T-helper 2 cell (primary cell): ENCODE measurements around the gene GRHL3.
A peak's percentile ranks its signal among the peaks of the same experiment; 100 is the strongest.
"Not testable (repeated sequence)": the region's sequence is repeated elsewhere in the genome, so short reads cannot be mapped to it uniquely, and the experiment has no call there.

Experiments
- DNase-seq, 5 experiments: peaks; one replicate each; pipeline versions ENCODE4 v3.0.0 to v3.0.0-alpha.2; 2012 to 2022
- total RNA-seq, 2 donors: gene quantifications; one replicate each; lab custom pipeline; 2026; lab: John Stamatoyannopoulos, UW

GRHL3 gene
- total RNA-seq = 0 to 0.13 reads per million in 2 donors

DNA sequence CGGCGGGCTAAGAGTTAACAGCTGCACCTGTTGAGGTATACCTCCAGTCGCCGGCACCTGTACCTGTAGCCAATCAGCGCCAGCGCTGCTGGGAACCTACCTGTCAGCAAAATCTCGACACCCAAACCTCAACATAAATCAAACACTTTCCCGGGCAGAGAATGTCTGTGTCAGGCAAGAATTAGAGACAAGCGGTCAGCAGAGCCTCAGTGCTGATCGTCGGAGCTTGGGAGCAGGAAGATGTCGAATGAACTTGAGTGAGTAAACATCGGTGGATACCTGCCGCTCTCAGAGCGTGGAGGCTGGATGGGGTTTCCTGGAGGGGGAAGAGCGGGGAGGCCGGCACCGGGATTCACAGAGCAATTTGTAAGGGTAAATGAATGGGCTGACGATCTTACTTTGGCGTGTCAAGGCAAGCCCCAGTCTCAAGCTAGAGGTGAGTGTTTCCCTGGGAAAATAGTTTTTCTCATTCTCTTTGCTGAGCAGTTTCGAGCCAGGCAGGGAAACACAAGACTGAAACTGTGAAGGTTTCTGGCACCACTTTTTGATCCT lies at the start of gene GRHL3:
Gene GRHL3 (plus strand): TSS at position 46 of the 552 bp plus-strand sequence. CDS start 195 bp downstream, at position 241.
- no peak for DNase-seq

DNA sequence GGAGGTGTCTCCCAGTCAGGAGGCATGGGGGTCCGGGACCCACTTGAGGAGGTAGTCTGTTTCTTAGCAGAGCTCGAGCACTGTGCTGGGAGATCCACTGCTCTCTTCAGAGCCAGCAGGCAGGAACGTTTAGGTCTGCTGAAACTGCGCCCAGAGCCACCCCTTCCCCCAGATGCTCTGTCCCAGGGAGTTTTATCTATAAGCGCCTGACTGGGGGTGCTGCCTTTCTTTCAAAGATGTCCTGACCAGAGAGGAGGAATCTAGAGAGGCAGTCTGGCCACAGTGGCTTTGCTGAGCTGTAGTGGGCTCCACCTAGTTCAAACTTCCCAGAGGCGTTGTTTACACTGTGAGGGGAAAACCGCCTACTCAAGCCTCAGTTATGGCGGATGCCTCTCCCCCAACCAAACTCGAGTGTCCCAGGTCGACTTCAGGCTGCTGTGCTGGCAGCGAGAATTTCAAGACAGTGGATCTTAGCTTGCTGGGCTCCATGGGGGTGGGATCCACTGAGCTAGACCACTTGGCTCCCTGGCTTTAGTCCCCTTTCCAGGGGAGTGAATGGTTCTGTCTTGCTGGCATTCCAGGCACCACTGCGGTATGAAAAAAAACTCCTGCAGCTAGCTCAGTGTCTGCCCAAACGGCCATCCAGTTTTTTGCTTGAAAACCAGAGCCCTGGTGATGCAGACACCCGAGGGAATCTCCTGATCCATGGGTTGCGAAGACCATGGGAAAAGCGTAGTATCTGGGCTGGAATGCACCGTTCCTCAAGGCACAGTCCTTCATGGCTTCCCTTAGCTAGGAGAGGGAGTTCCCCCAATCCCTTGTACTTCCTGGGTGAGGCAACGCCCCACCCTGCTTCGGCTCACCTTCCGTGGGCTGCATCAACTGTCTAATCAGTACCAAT lies 44.7 kb upstream of the GRHL3 start:
- not testable (repeated sequence) for DNase-seq

DNA sequence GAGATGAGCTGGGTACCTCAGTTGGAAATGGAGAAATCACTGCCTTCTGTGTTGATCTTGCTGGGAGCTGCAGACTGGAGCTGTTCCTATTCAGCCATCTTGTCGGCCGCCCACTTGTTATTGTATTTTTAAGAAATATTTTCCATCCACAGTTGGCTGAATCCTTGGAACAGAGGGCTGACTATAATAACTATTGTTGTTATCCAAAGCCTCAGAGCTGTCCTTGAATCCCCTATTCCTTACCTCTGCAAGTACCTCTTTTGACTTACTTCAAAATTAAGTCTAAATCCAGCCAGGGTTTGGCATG lies 44.1 kb upstream of the GRHL3 start:
- DNase-seq = no peak

DNA sequence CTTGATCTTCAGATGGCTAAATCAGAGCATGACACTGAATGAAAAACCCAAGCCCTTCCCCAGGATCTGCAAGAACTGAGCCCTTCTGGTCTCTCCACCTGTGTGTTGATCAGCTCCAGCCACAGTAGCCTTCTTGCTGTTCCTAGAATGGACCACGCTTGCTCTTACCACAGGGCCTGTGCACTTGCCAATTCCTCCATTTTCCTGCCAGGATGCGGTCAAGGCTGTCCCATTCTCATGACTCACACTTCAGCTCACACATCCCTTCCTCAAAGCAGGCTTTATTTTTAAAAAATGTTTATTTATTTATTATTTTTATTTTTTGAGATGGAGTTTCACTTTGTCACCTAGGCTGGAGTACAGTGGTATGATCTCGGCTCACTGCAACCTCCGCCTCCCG lies 43.6 kb upstream of the GRHL3 start:
- no peak for DNase-seq

DNA sequence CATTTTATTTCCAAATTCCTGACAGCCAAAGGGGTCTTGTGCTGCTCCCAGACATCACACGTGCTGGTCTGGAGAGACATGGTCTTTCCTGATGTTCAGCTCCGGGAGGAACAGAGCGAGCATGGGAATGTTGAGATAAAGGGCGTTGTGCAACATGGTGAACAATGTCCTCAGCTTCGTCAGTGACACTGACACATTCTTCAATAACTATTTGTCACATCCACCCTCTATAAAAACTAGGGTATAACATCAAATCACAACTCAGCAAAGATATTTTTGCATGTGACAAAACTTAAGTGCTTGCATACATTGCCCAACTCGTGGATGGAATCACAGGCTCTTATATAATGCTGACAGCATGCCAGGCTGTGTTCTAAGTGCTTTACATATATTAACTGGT lies 42.4 kb upstream of the GRHL3 start:
- DNase-seq = no peak

DNA sequence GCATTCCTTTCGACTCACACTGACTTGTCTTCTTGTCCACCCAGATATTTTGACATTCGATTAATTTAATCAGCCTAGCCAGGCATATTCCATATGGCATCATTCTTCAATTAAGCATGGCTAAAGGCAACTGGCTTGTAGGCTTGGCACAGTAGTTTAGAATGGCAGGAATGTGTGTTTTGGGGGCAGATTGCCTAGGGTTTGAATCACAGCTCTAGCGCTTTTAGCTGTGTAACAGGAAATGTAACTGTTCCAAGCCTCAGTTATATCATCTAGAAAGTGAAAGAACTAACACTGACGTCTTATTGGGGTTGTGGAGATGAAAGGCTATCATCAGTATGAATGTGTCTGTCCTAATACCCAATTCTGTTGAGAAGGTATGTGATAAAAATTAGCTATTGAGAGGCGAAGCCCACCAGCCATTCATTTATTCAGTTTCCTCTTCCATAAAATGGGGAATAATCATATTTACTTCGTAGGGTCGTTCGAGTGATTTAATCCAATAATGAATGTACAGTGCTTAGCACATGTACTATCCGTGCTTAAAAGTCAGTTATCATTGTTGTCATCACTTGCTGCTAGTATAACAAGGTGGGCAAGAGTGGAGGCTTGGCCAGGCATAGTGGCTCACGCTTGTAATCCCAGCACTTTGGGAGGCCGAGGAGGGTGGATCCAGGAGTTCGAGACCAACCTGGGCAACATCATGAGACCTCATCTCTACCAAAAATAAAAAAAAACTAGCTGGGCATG lies 41.6 kb upstream of the GRHL3 start:
- peak in 1 of 5 experiments; percentile 75 for DNase-seq

DNA sequence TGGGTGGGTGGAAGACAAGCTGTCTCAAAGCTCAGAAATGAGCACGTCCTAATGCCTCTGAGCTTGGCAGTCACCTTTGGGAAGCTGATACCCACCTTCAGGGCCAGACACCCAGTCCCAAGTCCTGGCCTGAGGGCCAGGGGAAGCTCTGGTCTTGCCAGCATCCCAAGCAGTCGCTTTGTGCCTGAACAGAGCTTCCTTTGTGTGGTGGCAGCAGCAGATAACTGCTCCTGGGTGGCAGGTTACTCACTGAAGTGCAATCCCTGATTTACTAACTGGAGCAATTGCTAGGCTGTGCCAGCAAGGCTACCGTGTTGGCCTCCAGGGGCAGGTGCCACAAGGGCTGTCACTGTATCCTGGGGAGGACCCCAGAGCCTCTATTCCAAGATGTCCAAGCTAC lies 40.4 kb upstream of the GRHL3 start:
- DNase-seq = no peak

DNA sequence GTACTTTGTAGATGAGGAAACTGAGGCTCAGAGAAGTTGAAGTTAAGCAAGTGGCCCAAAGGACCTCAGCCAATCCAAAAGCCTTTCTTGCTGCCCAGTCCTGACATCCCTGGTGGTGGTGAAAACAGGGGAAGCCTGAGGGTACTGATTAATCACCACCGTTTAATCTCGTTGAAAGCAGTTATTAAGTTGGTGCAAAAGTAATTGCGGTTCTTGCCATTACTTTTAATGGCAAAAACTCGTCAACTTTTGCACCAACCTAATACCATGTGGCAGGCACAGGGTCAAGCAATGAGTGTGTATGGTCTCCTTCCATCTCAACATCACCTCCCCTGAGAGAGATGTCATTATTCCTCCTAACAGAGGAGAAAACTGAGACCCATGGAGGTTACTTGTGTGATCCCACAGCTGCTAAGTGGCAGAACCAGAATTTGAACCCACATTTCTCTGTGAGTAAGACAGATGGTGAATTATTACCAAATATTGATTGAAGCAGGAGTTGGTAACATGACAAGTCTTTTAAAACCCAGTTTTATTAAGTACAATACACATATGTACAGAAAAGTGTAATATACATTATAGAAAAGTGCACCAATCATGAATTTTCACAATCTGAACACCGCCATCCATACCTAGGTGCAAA lies 39.4 kb upstream of the GRHL3 start:
- no peak for DNase-seq

DNA sequence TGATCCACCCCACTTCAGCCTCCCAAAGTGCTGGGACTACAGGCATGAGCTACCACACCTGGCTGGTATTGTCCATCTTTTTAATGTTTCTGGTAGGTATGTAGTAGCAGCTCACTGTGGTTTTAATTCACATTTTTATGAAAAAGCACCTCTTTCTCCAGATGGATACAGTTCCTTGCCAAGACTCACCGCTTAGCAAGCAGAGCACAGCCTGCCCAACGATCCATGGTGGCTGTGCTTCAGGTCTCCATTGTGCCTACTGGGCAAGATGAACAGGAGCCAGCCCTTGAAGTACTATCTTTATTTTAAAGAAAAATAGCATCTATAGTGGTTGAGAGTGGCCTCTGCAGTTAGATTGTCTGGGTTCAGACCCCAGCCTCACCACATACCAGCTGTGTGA lies 37.6 kb upstream of the GRHL3 start:
- DNase-seq = no peak

DNA sequence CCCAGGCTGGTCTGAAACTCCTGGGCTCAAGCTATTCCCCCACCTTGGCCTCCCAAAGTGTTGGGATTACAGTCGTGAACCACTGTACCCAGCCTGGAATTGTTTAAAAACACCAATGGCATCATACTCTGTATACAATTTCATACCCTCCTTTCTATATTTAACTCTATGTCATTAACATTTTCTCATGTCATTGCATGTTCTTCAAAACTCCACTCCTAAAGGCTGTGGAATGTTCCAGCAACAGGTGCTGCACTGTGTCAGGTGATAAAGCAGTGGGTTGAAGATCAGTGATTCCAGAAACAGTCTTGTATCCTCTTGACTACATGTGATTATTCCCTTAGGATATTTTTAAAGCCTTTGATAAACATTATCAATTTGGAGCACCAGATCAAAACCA lies 36.7 kb upstream of the GRHL3 start:
- no peak for DNase-seq

DNA sequence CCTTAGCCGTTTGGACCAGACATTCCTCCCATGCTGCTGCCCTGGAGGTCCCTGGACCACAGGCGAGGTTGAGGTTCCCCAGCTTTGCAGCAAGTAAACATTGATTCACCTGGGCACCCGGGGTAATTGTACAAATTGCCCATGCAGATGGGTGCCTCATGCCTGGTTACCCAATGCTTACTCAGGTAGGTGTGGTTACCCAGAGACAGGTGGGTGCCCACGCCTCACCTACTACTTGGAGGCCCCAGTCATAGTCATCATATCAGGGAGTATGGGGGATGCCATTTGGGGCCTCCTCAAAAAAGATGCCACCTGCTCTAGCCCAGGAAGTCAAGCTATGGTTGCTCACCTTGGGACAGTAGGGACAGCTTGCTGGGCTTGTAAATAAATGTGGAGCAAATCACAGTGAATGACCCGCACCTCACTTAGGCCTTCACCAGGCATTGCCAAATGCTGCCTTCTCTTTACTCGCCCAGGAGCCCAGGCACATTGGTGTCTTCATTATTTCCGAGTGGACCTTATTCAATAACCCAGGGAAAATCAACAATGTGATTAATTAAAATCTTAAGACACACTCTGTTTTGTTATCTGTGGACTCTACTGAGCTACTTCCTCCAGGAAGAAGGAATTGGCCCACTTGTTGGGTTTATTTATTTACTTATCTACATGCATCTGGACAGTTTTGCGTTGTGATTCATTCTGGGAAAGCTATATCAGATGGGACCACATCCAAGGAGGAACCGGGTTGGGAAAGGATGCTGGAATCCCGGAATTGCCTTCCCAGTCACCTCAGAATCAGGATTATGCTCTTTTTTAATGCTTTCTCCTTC lies 35.6 kb upstream of the GRHL3 start:
- no peak for DNase-seq

DNA sequence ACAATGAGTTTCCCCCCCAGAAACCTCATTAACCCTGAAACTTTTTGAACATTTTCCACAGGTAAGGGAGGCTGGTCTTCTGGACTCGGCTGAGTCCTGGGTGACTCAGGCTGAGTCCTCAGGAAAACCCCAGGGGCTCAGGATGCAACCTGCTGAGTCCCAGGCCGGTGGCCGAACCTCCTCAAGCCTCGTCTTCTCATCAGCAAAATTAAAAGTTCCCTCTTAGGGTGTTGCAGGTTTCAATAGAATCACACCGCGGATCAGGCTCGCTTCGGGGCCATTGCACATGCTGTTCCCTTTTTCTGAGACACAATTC lies 35.0 kb upstream of the GRHL3 start:
- no peak for DNase-seq

DNA sequence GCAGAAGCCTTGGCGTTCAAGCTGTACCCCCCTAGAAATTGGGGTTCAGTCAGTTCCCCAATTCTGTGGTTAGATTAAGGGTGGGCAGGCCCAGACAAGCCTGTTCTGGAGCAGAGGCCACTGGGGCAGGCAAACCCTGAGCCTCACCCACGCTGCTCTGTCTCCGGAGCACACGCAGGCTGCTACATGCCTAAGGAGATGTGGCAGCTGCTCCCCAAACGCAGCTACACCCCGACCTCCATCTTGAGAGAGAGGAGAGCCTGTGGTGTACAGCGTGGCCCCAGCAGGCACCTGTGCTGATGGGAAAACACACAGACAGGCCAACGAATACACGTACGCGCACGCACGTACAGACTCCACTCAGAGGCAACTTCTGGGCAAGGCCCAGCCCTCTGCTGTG lies 33.9 kb upstream of the GRHL3 start:
- DNase-seq = no peak

DNA sequence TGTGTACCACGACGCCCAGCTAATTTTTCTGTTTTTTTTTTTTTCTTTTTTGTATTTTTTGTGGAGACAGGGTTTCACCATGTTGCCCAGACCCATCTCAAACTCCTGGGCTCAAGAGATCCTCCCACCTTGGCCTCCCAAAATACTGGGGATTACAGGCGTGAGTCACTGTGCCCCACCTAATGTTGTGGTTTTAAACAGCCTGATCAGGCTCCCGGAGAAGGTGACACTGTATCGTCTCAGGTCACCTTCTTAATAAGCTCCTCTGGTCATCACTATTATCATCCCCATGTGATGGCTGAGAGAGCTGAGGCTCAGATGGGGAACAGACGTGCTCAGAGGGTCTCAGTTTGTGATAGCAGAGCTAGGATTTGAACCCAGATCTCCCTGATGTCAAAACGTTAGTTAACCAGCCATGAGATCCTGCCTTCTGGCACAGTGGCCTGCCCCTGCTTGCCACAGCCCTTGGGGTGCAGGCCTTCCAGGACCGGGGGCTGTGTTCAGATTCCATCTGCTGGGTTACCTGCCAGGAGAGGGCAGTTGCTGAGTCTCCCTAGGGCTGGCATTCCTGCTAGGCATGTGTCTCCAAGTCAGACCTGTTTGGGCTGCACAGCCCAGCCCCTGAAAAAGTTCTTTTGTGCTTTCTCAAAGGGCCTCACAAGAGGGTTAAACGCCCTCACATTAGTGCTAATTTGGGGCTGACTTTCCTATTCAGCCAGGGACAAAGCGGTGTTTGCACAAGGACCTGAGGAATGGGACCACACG lies 32.7 kb upstream of the GRHL3 start:
- no peak for DNase-seq

DNA sequence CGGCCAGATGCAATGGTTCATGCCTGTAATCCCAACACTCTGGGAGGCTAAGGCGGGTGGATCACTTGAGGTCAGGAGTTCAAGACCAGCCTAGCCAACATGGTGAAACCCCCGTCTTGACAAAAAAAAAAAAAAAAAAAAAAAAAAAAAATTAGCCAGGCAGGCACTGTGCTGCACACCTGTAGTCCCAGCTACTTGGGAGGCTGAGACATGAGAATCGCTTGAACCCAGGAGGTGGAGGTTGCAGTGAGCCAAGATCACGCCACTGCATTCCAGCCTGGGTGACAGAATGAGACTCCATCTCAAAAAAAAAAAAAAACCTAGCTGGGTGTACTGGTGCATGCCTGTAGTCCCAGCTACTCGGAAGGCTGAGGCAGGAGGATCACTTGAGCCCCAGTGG lies 31.4 kb upstream of the GRHL3 start:
- DNase-seq = not testable (repeated sequence)

DNA sequence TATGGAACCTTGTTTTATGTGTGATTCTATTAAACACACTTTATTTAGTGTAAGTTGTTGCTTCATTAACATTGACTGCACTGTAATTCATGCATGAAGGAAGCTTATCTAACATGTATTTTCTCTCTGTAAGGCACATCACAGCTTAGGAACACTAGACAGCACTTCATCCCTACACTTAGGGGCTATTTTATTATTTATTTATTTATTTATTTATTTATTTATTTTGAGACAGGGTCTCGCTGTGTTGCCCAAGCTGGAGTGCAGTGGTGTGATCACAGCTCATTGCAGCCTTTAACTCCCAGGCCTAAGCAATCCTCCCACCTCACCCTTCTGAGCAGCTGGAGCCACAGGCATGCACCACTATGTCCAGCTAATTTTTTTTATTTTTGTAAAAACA lies 30.7 kb upstream of the GRHL3 start:
- DNase-seq = no peak

DNA sequence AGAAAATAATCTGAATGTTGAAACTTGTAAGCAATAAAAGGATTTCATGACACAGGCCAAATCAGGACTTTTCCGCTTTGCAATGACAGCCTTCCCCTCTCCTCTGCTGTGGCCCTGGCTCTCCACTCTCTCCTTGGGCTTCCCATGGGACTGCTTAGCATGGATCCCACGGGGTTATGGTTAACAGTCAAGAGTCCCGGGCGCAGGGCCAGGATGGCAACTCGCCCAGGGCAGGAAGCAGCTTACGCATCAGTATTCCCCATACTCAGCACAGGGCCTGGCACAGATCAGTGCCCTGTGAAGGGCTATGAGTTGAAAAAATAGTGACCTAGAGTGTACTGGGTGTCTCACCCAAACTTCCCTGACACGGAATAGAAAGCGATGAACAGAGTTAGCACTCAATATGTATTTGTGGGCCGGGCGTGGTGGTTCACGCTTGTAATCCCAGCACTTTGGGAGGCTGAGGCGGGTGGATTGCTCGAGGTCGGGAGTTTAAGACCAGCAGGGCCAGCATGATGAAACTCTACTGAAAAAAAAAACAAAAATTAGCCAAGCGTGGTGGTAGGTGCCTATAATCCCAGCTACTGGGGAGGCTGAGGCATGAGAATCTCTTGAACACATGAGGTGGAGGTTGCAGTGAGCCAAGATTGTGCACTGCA lies 29.1 kb upstream of the GRHL3 start:
- no peak for DNase-seq

DNA sequence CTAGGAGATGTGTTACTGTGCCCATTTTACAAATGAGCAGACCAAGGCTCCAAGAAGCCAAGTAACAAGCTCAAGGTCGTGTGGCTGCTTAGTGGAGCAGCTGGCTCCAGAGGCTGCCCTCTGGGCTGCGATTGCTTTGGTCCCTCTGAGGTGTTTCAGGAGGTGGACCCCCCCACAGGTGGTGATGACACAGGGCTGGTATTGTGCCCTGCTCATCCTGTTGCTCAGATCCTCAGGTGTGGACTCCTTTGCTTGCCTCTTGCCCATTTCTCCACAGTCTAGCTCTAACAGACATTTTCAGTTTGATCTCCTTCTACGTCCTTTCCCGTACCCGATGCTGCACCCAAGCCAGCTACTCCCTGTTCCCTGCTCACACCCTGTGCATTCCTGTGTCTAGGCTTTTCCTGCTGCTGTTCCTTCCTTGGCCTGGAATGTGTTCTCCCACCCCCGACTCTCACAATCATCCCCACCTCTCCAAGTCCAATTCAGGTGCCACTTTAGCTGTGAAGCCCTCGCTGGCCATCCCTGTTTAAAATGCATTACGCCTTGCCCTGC lies 28.1 kb upstream of the GRHL3 start:
- no peak for DNase-seq

DNA sequence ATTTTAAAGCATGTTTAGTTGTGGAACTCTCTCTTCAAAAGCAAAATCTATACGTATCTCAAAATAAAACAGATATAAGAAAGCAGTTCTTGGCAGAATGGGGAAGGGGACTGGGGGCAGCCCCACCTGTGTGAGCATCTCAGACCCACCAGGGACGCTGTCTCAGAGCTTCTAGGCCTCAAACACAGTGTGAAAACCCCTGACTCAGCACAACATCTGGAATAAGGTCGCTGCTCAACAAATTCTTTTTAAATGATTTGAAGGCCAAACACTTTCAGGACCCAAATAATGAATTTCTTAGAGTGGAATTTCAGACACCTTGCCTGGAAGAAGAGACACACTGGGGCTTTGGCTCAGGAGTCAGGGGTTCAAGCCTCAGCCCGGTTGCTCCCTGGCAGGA lies 27.1 kb upstream of the GRHL3 start:
- DNase-seq = no peak

DNA sequence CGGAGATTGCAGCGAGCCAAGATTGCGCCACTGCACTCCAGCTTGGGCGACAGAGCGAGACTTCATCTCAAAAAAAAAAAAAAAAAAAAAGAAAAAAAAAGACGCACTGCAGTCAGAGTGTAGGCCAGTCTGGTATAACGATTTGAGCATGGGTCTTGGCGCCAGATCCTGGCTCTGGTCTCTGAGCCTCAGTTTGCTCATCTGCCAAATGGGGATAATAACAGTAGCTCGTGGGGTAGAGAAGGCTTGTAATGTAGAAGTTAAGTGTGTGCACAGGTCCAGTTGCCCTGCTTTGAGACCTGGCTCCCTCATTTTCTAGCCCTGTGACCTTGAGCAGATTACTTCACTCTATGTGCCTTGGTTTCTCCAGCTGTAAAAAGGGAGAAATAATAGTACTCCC lies 26.3 kb upstream of the GRHL3 start:
- no peak for DNase-seq
